Subcutaneous adipose tissue (tissue), 4 donors: ENCODE measurements around the gene RASGRF1. TPM values are rescaled to one million over a fixed set of nuclear protein-coding genes. Genes with fewer than 3 reads are reported as not detected.

Experiments used
- CTCF ChIP-seq: fragments of 450-650 bp; IDR thresholded peaks from one replicate; pipeline ENCODE4 v1.5.1; 2016; ENCODE audit warnings: low read depth, mild to moderate bottlenecking, control low read depth, antibody characterized with exemption, moderate library complexity
- total RNA-seq, 4 donors: library from RNA; depleted of rRNA; stranded (reverse); fragments of >200 nt; gene quantifications; one replicate each; pipeline ENCODE4 v1.1.0, GENCODE V29; 2016

Gene RASGRF1
- total RNA-seq, 4 donors from 2014 or later, result under 0.01 to 1.7 (median 0.22) TPM; not detected in 1

GRCh38 chr15:79078003-79078402 is 12.6 kb downstream of the RASGRF1 start:
- no peak for TF ChIP-seq CTCF

- no peak for TF ChIP-seq CTCF
Observed at GRCh38 chr15:79076661-79077060, 13.9 kb downstream of the RASGRF1 start.

GRCh38 chr15:79075256-79075655 is 15.3 kb downstream of the RASGRF1 start:
- TF ChIP-seq CTCF, result no peak

- TF ChIP-seq CTCF, result no peak
Observed at GRCh38 chr15:79073336-79073735, 17.2 kb downstream of the RASGRF1 start.

- TF ChIP-seq CTCF, result no peak
Observed at GRCh38 chr15:79071901-79072300, 18.7 kb downstream of the RASGRF1 start.

GRCh38 chr15:79068790-79069189 is 21.8 kb downstream of the RASGRF1 start:
- no peak for TF ChIP-seq CTCF

GRCh38 chr15:79067969-79068368 is 22.6 kb downstream of the RASGRF1 start:
- TF ChIP-seq CTCF, result no peak
